Urinary bladder (tissue), 4 donors: ENCODE measurements around the gene TNK2. TPM values are rescaled to one million over a fixed set of nuclear protein-coding genes. Genes with fewer than 3 reads are reported as not detected.
"Not testable (repeated sequence)": the region's sequence is repeated elsewhere in the genome, so short reads cannot be mapped to it uniquely, and the experiment has no call there.

Source experiments
- DNase-seq: peaks from one replicate; pipeline ENCODE4 v3.0.0-alpha.2; 2015; ENCODE audit errors: extremely low spot score
- H3K27ac ChIP-seq: one replicate; pipeline ENCODE4 v1.5.1; 2013; ENCODE audit warnings: low read depth, mild to moderate bottlenecking, moderate library complexity
- H3K36me3 ChIP-seq: one replicate; pipeline ENCODE4 v1.6.1; 2013; ENCODE audit warnings: mild to moderate bottlenecking, moderate library complexity; ENCODE audit not compliant: insufficient read depth
- H3K4me1 ChIP-seq: one replicate; pipeline ENCODE4 v1.6.1; 2013; ENCODE audit warnings: mild to moderate bottlenecking, moderate library complexity; ENCODE audit not compliant: insufficient read depth
- H3K4me3 ChIP-seq: one replicate; pipeline ENCODE4 v1.5.1; 2013; ENCODE audit warnings: low read depth, low read length
- WGBS: extraction: QIAGEN DNeasy Blood & Tissue Kit; methylation state at CpG from one replicate; pipeline ENCODE4 v1.1.7; 2013; 5-methylcytosine and 5-hydroxymethylcytosine counted together
- polyA plus RNA-seq: library from polyadenylated mRNA; stranded (reverse); fragments of 200-250 nt; gene quantifications from one replicate; pipeline ENCODE4 v1.2.3, GENCODE V29; 2013
- total RNA-seq: library from RNA; depleted of rRNA; stranded (reverse); fragments of >200 nt; gene quantifications from one replicate; pipeline ENCODE4 v1.2.3, GENCODE V29; 2014
- donor health status: healthy with polysubstance abuse.
- donor health status: healthy.

Gene TNK2
- total and polyA plus RNA-seq, 2 donors = 8.7 to 38.3 TPM

DNA sequence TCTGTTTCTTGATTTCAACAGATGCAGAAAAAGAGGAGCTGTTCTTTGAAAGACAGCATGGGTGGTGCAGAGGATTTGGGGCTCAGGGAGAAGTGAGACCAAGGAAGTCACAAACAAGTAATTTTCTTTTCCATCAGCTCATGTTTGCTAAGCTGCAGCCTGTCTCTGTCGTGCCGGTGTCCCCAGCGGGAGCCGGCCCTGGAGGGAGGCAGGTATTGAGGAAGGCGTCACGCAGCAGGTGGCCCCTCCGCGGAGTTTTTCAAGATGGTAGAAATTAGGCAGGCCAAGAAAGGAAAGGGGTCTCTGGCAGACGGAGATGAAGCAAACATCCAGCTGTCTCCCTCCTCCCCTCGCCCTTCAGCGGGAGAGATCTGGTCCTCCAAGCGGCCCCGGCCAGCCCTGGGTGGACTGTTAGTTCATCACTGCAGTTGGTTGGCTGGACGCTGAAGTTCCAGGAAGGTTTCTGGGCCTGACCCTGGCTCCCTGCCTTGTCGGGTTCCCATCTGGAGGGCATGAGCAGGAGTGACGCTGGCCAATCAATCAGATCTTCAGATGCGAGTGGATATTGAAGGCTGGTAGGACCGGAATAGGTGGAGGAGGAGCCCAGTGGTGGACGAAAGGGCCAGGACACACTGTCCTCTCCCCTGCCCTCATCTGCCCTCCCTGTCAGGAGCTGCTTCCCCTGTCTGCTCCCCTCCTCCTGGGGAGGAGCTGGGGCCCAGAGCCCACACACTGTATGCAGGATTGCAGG, 68.9 kb downstream of the TNK2 start:
- Histone ChIP-seq H3K4me3 (no peak overlapping the region), H3K27ac (no peak overlapping the region), H3K36me3 (no peaks in the 10 kb centered on the region), H3K4me1 (no peaks in the 10 kb centered on the region)
- WGBS = 48% methylated on average over 19 of the region's 19 CpGs
- no peak for DNase-seq

DNA sequence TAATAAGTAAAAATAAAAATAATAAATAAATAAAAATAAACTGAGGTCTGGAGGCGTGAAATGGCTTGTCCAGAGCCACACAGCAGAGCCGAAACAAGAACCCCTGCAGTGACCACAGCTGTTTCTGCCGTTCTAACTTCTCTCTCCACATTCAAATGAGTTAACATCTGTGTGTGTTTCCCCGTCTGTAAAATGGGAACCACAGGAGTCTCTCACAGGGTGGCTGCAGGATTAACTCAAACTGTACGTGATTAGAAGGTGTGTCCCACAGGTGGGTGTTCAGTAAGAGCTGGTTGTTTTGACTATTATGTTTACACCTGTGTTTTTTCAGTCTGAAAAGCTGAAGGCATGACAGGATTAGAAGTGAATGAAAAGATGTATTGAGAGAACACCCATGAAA, 69.6 kb downstream of the TNK2 start:
- Histone ChIP-seq H3K4me3 (no peak overlapping the region), H3K4me1 (no peaks in the 10 kb centered on the region), H3K36me3 (no peaks in the 10 kb centered on the region), H3K27ac (no peak overlapping the region)
- WGBS = 77% methylated on average over 5 of the region's 5 CpGs
- DNase-seq = no peak

DNA sequence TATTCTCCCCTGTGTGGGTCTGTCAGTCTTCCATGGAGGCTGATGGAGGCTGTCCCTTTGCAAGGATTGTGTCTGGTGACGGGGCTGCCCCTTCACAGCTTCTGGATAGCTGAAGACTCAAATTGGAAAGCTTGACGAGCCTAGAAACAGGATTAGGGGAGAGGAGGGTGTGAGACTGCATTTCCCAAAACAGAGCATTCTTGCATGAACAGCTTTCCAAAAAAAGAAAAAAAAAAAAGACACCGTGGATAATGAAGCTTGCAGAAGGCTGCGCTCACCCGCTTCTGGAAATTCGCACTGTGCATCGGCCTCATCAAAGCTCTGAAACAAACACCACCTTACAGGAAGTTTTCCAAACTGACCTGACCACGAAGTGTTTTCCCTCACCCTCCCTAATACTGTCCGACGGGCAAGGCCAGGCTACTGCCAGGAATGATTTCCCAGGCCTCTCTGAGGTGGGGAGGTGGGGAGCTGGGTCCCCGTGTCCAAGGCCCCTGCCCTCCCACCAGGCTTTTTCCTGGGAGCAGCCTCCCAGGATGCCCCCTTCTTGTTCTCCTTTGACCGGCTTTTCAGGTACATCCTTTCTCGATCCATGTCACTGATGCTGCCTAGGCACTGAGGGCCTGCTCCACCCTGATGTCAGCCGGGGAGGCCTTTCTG, 71.7 kb downstream of the TNK2 start:
- H3K4me3 ChIP-seq = no peak overlapping the region
- H3K36me3 ChIP-seq = no peaks in the 10 kb centered on the region
- H3K27ac ChIP-seq = no peak overlapping the region
- 77% methylated on average over 14 of the region's 14 CpGs for WGBS
- no peaks in the 10 kb centered on the region for H3K4me1 ChIP-seq
- no peak for DNase-seq

DNA sequence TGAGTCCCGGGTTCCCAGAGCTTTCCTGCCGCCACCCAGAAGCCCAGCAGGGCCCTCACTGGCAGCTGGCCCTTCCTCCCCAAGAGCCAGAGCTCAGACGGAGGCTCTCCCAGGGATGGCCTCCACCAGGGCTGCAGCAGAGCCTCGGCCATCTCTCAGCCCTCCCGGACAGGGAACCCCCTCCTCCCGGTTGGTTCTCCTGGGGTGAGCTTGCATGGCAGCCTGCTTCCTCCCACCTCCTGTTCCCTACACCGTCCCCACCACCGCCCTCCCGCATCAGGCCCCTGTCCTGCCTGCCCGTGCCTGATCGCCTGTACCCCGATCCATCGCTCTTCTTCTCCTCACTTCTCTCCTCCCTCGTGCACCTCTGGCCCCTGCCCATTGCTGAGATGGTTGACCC, 72.6 kb downstream of the TNK2 start:
- 86% methylated on average over 14 of the region's 14 CpGs for WGBS
- Histone ChIP-seq H3K27ac (no peak overlapping the region), H3K4me3 (no peak overlapping the region), H3K4me1 (no peaks in the 10 kb centered on the region), H3K36me3 (no peaks in the 10 kb centered on the region)
- no peak for DNase-seq

DNA sequence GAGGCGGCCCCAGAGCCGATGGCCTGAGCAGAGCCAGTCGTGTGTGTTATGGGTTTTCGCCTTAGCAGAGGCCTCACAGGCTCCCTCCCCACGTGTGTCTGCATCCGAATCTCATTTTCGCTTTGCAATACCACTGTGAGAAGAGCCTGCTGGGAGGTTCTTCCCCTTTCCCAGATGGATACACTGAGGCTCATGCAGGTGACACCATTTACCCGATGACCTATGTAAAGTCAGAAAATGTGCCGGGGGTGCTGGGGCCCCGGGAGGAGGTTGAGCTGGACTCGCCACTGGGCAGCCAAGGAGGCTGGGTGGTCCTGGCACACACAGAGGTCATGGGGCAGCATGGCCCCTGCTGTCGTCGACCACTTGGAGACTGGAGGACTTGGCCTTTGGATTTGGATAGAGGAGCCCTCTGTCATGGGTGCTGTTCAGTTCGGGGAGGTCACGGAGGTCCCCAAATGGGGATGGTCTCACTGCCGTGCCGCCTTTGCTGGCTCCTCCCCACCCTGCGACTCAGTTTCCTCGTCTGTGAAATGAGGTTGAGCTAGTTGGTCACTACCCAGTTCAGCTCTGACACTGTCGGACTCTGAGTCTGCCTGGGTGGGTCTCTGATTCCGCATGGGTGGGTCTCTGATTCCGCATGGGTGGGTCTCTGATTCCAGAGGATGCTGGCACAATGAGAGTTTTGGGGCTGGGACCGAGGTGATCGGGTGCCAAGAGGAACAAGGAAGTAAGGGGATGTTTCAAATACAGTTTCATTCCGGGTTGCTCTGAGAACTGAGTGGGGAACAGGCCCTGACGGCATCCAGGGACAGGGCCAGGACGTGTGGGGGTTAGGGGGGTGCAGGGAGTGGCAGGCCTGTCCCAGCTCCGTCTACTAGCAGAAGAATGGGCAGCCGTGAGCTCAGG, 73.4 kb downstream of the TNK2 start:
- 86% methylated on average over 29 of the region's 29 CpGs for WGBS
- Histone ChIP-seq H3K36me3 (no peaks in the 10 kb centered on the region), H3K4me3 (no peak overlapping the region), H3K4me1 (no peaks in the 10 kb centered on the region), H3K27ac (no peak overlapping the region)
- DNase-seq = no peak

DNA sequence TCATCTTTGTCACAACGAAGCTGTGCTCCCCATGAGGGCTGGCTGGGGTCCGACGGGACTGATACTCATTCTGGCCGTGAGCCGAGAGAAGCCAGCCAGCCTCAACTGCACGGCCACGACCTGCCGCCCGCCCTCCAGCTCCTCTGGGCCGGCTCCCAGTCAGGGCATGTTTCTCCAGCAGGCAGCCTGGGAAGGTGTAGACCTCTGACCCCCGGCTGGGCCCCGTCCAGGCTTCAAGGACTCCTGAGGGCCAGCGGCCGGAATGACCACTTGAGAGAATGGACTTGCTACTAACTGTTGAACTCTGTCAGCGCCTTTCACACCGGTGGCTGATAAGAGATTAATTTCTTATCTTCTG, 78.5 kb downstream of the TNK2 start:
- Histone ChIP-seq H3K4me3 (no peak overlapping the region), H3K36me3 (no peaks in the 10 kb centered on the region), H3K27ac (no peak overlapping the region), H3K4me1 (no peaks in the 10 kb centered on the region)
- DNase-seq = no peak
- WGBS = 83% methylated on average over 16 of the region's 16 CpGs

DNA sequence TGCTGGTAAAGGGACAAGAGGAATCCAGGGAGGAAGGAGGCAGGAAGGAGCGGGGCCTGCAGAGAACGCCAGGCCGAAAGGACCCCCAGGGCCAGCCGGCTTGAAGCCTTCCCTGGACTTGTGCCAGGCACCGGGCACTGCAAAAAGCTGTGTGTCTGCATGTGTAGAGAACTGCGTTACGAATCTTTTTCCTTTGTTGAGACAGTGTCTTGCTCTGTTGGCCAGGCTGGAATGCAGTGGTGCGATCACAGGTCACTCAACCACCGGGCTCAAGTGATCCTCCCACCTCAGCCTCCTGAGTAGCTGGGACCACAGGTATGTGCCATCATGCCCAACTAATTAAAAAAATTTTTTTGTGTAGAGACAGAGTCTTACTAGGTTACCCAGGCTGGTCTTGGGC, 79.6 kb downstream of the TNK2 start:
- Histone ChIP-seq H3K4me3 (no peak overlapping the region), H3K27ac (no peak overlapping the region), H3K4me1 (no peaks in the 10 kb centered on the region), H3K36me3 (no peaks in the 10 kb centered on the region)
- 57% methylated on average over 9 of the region's 9 CpGs for WGBS
- no peak for DNase-seq

DNA sequence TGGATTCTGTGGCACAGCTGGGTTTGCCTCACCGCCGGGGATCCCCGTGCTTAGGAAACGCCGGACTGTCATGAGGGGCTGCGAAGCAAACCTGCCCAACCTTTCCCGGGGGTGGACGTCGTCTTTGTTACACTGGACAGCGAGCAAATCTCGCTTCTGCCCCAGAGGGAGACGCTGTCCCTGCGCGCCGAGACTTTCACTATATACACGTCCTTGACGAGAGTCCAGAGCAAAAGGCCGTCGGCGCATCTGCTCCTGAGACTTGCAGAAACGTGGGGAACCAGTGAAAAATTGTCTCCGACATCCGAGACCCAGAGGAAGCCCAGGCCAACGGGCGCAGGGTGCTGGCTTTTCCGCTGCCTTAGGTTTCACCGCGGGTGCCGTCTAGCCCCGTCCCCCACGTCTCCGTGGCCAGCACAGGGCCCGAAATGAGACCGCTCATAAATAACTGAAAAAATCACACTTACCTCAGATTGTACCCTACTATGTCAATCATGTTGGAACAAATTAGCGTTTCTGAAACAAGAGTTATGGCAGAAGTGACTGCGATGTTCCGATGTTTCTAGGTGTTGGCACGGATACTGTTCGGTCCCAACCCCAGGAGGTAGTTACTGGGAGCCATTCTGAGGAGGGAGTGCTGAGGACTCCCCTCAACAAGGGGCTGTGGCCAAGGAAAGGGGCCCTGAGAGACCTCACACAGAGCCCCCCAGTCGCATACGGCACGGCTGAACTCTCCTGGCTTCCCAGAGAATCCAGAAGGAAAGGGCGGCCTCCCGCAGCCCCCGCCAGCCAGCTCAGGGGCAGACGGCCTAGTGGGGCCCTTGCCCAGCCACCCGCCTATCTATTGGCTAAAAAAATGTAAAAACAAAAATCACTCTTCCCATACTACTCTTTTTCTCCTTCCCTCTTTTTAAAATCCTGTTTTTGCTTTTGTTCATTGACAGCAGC, 82.2 kb downstream of the TNK2 start:
- Histone ChIP-seq H3K36me3 (no peaks in the 10 kb centered on the region), H3K27ac (no peak overlapping the region), H3K4me3 (no peak overlapping the region), H3K4me1 (no peaks in the 10 kb centered on the region)
- no peak for DNase-seq
- WGBS = 91% methylated on average over 47 of the region's 47 CpGs

DNA sequence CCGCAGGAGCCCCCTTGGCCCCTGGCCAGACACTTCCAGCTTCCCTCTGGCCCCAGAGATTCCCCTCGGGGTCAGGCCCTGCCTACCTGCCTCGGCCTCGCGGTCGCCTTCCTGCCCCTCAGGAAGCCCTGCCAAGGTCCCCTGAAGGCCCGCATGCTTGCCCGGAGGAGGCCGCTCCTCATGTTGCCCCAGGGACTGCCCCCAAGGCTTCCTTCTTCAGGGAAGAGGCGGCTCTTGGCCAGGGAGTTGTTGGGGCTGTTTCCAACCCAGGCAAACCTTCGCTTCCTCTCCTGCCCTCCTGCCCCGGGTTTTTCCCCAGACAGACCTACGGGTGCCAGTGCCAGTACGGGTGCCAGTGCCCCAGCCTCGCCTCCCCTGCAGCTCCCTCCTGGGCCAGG, 83.2 kb downstream of the TNK2 start:
- Histone ChIP-seq H3K4me3 (no peak overlapping the region), H3K36me3 (no peaks in the 10 kb centered on the region), H3K27ac (no peak overlapping the region), H3K4me1 (no peaks in the 10 kb centered on the region)
- 69% methylated on average over 15 of the region's 15 CpGs for WGBS
- DNase-seq = no peak

DNA sequence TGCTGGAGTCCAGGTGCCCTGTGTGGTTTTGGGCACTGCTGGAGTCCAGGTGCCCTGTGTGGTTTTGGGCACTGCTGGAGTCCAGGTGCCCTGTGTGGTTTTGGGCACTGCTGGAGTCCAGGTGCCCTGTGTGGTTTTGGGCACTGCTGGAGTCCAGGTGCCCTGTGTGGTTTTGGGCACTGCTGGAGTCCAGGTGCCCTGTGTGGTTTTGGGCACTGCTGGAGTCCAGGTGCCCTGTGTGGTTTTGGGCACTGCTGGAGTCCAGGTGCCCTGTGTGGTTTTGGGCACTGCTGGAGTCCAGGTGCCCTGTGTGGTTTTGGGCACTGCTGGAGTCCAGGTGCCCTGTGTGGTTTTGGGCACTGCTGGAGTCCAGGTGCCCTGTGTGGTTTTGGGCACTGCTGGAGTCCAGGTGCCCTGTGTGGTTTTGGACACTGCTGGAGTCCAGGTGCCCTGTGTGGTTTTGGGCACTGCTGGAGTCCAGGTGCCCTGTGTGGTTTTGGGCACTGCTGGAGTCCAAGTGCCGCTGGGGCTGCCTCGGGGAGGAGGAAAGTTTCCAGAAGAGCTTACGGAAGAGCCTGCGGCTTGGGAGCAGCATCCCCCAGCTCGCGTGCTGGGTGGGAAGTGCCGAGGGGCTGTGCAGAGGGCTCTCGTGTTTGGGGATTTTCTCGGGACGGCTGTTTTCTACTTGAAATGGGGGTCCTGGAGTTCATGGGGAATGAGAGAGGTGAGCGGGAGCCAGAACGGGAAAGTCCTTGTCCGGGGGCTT, 83.7 kb downstream of the TNK2 start:
- WGBS = 52% methylated on average over 13 of the region's 13 CpGs
- not testable (repeated sequence) for H3K27ac ChIP-seq, H3K4me1 ChIP-seq, H3K36me3 ChIP-seq, H3K4me3 ChIP-seq, DNase-seq

DNA sequence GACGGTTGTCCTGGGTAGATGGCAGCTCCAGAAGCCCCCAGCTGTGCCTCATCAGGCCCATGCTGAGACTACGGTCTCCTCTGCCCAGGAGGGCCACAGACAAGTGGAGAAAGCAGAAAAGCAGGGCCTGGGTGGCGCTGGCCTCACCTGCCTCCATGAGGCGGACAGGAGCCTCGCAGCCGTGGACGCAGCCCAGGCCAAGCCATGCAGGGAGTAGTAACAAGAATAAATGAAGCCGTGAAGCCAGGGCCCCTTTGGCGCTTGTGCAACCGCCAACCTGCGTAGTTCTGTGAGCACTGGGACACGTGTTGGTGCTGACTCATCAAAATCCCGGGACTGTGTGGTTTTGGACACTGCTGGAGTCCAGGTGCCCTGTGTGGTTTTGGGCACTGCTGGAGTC, 84.4 kb downstream of the TNK2 start:
- Histone ChIP-seq H3K36me3 (no peaks in the 10 kb centered on the region), H3K27ac (no peak overlapping the region), H3K4me1 (no peaks in the 10 kb centered on the region), H3K4me3 (no peak overlapping the region)
- no peak for DNase-seq
- 62% methylated on average over 13 of the region's 13 CpGs for whole genome bisulfite sequencing

DNA sequence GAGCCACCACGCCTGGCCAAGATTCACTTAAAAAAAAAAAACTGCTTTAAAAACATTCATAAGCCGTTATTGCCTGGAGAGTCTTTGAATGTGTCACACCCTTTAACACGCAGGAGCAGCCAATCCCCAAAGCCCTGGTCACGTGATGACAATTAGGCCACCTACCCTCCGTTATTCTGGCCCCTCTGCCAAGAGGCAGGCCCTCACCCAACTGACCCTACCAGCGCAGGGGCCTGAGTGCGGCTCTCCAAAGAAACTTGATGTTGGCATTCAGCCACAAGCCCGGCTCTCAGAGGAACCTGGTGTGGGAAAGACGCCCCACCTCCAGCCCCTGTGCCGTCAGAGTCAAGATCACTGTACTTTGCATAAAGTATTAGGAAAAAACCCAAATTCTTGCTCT, 85.1 kb downstream of the TNK2 start:
- no peak overlapping the region for H3K4me3 ChIP-seq
- no peak for DNase-seq
- 33% methylated on average over 10 of the region's 10 CpGs for WGBS
- no peaks in the 10 kb centered on the region for H3K4me1 ChIP-seq
- no peak overlapping the region for H3K27ac ChIP-seq
- H3K36me3 ChIP-seq = no peaks in the 10 kb centered on the region
